Measurements from ENCODE around the gene CCDC191.

- TF ChIP-seq, protein P1, sequence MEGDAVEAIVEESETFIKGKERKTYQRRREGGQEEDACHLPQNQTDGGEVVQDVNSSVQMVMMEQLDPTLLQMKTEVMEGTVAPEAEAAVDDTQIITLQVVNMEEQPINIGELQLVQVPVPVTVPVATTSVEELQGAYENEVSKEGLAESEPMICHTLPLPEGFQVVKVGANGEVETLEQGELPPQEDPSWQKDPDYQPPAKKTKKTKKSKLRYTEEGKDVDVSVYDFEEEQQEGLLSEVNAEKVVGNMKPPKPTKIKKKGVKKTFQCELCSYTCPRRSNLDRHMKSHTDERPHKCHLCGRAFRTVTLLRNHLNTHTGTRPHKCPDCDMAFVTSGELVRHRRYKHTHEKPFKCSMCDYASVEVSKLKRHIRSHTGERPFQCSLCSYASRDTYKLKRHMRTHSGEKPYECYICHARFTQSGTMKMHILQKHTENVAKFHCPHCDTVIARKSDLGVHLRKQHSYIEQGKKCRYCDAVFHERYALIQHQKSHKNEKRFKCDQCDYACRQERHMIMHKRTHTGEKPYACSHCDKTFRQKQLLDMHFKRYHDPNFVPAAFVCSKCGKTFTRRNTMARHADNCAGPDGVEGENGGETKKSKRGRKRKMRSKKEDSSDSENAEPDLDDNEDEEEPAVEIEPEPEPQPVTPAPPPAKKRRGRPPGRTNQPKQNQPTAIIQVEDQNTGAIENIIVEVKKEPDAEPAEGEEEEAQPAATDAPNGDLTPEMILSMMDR (IDR thresholded peaks at IDR 0.05; ENCODE audit: low read length), result no peak
- TF ChIP-seq EZH2 (IDR thresholded peaks at IDR 0.05; ENCODE audit: borderline replicate concordance, low read length), result no peak
Observed at GRCh38 chr3:114060906-114061655, 4.8 kb upstream of the CCDC191 start.

All from OCI-LY1 (cell line).